Heart left ventricle (tissue), 13 donors: ENCODE measurements around the gene NMB.

ENCODE experiments used
- POLR2A ChIP-seq, 2 donors: fragments of 450-650 bp; IDR thresholded peaks; one replicate each; pipeline ENCODE4 v1.6.1; 2017; ENCODE audit warnings: antibody characterized with exemption in 2 of 2, mild to moderate bottlenecking in 2 of 2, moderate library complexity in 2 of 2
- TF ChIP-seq, protein P1 (sequence below), 12 donors: fragments of 200-600 bp; sonication (generic) in 4 of 12; IDR thresholded peaks; one replicate each; pipeline versions ENCODE4 v1.5.0 to v1.8.0; 2018 to 2022; ENCODE audit warnings: antibody characterized with exemption in 12 of 12, mild to moderate bottlenecking in 5 of 12
- donor health status: ischemic (EF 13 %, LVEDD 7.1; RV severe dilation, severe dysfunction).
- donor health status: DM: no; HTN: yes; CAD: no.
- donor health status: DM: no; HTN: no; CAD: no.
- donor health status: ischemic (EF 25% LVEDD 6.9; RV normal size, moderate dysfunction).
- donor health status: ischemic (EF 25% LVEDD 5.7; RV mildly dilated, moderate dysfunction).
- donor health status: ischemic (EF 35%, LVEDD 5.7; RV mildly dilated, moderate dysfunction).
- donor health status: nonischemic (EF 11% LVEDD 7.7; RV severe dilation, severe dysfunction).
- donor health status: DM: yes; HTN: yes; CAD: no.
- donor health status: PGD.
- donor health status: ischemic (EF 29% LVEDD 5.4; RV normal size, mild dysfunction).
- donor health status: nonischemic (EF 23%, LVEDD 6.1; RV moderate dilation, normal function).

DNA sequence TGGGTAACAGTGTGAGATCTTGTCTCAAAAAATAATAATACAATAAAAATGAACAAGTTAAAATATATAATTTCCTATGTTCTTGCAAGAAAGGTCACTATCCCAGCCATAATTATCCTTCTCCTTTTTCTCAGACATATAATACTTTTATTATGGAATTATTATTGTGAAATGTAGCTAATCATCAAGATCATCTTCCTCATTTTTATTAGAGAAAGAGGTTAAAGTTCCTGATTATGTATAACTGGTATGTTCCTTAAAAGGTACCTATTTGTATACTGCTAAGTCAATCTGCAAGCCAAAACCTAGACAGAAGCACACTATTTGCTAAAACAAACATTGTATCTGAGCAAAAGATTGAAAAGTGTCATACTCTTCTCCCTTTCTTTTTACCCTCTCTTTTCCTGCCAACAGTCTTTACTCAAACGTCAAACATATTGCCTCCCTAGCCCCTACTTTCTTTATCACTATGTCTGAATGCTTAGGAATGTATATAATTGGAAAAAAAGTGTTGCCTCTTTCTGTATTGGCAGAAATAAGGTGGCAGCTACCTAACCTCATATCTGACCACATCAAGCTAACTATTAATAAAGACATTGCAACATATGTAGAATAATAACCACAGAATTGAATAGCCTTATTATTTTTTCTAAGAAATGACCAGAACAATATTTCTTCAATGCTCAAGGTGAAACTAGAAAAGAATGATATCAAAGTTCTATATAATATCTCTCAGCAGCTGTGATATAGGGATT is 39.4 kb upstream of the NMB start:
- TF ChIP-seq, protein P1, sequence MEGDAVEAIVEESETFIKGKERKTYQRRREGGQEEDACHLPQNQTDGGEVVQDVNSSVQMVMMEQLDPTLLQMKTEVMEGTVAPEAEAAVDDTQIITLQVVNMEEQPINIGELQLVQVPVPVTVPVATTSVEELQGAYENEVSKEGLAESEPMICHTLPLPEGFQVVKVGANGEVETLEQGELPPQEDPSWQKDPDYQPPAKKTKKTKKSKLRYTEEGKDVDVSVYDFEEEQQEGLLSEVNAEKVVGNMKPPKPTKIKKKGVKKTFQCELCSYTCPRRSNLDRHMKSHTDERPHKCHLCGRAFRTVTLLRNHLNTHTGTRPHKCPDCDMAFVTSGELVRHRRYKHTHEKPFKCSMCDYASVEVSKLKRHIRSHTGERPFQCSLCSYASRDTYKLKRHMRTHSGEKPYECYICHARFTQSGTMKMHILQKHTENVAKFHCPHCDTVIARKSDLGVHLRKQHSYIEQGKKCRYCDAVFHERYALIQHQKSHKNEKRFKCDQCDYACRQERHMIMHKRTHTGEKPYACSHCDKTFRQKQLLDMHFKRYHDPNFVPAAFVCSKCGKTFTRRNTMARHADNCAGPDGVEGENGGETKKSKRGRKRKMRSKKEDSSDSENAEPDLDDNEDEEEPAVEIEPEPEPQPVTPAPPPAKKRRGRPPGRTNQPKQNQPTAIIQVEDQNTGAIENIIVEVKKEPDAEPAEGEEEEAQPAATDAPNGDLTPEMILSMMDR (IDR thresholded peaks at IDR 0.05) = no peak
- no peak for TF ChIP-seq POLR2A (IDR thresholded peaks at IDR 0.05)
